Middle frontal gyrus (tissue), 1 donor: ENCODE results near the gene TSHZ2.
"Not testable (repeated sequence)": the region's sequence is repeated elsewhere in the genome, so short reads cannot be mapped to it uniquely, and the experiment has no call there.

ENCODE experiments used
- DNase-seq: peaks from one replicate; pipeline ENCODE4 v3.0.0-alpha.2; 2015; ENCODE audit warnings: low spot score; ENCODE audit errors: extremely low spot score

The TSHZ2 gene

GRCh38 chr20:52959125-52959524 lies 13.0 kb upstream of the TSHZ2 start:
- no peak for DNase-seq

GRCh38 chr20:52962183-52962582 lies 10.0 kb upstream of the TSHZ2 start:
- no peak for DNase-seq

DNA sequence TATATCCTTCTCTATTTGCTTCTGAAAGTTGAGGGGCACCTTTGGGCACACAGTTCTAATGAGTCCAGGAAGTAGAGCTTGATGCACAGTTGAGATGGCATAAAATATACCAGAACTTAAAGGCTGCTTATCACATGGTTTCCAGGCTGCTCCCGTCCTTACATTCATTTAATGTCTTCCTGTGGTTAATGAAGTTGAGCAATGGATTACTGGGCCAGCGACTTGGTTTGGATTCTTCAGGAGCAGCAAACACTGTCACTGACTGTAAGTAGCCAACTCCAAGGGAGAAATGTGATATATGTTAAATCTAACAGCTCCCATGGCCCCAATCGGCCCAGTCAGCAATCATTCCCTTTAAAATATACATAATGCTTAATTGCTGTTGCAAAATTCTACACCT lies 9.0 kb upstream of the TSHZ2 start:
- DNase-seq: no peak

DNA sequence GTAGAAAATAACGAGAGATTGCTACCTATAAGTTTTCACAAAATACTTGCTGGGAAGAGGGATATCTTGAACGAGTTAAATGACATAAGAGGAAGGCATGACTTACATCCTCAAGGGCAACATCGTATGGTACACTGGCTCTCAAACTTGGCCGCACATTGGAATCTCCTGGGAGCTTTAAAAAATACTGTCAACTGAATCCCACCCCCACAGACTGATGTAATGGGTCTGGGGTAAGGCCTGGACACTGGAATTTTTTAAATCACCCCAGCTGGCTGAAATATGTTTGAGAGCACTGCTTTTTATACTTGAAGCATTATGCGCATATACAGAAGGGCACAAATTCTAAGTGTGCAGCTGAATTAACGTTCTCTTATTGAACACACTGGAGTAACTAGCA lies 8.0 kb upstream of the TSHZ2 start:
- DNase-seq: no peak

DNA sequence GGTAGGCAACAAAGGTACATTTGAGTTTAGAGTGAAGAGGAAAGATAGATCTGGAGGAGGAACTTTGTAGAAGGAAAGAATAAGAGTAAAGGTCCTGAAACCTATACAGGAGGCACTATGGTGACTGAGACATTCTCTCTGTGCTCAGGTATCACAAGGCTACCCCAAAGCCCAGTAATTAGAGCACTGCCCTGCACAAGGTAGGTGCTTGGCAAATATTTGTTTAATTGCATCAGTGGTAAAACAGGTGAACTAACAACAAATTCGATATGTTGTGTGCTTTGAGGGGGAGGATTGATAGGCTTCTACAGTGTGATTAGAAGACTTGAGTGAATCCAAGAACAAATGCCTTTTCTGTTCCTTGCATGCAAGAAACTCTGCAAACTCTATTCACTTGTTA lies 6.8 kb upstream of the TSHZ2 start:
- no peak for DNase-seq

DNA sequence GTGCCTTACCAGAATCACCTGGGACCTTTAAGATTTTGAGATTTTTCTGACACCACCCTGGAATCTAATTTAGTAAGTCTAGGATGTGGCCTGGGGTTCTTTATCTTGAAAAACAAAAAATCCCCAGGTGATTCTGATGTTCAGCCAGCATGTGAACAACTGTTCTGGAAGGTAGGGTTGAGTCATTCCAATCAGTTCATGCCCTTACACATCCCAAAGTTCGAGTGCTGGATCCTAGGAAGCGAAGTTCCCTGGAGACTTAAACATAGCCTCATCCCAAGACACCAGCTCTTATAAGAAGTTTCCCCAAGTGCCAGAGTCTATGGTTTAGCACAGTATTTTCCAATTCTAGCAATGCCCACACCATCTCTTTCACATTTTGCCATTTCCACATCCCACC lies 6.3 kb upstream of the TSHZ2 start:
- DNase-seq: no peak

DNA sequence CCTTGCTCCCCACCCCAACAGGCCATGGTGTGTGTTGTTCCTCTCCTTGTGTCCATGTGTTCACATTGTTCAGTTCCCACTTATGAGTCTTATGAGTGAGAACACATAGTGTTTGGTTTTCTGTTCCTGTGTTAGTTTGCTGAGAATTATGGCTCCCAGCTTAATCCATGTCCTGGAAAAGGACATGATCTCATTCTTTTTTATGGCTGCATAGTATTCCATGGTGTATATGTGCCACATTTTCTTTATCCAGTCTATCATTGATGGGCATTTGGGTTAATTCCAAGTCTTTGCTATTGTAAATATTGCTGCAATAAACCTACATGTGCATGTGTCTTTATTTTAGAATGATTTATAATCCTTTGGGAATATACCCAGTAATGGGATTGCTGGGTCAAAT lies 5.6 kb upstream of the TSHZ2 start:
- DNase-seq: not testable (repeated sequence)

DNA sequence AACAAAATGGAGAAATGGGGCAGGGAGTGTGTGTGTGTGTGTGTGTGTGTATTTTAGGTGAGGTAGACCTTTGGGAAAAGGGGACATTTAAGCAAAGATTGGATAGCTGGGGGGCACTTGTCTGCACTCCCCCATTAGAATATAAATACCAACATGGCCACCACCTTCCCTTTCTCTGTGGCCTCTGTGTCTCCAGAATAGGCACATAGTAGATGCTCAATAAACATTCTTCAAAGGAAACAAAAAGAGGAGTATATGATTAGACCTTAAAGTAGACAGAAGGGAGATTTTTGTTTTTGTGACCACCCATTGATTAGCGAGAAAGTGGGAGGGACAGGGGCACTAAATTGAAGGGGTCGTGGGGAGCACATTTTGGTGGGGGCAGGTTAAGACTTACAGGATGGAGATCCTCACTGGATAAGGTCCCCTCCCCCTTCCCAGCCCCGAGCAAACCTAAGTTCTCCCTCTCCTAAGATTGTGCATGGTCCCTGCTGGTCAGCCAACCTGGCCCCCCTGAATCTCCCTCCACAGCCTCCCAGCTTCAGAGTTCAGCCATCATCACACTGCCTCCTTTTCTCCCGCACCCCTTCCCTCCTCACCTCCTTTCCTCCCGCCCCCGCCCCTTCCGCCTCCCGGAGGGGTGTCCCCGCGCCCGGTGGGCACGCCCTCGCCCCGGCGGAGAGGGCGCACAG lies 514 bp upstream of the TSHZ2 start:
- DNase-seq: no peak

- DNase-seq: no peak
Observed at GRCh38 chr20:52972965-52973819, 1.0 kb downstream of the TSHZ2 start.

GRCh38 chr20:52974179-52974594 lies 2.0 kb downstream of the TSHZ2 start:
- no peak for DNase-seq

GRCh38 chr20:52975029-52975732 lies 3.0 kb downstream of the TSHZ2 start:
- DNase-seq: no peak

GRCh38 chr20:52975803-52976531 lies 3.8 kb downstream of the TSHZ2 start:
- DNase-seq: no peak

- no peak for DNase-seq
Observed at GRCh38 chr20:52978851-52979250, 6.7 kb downstream of the TSHZ2 start.

DNA sequence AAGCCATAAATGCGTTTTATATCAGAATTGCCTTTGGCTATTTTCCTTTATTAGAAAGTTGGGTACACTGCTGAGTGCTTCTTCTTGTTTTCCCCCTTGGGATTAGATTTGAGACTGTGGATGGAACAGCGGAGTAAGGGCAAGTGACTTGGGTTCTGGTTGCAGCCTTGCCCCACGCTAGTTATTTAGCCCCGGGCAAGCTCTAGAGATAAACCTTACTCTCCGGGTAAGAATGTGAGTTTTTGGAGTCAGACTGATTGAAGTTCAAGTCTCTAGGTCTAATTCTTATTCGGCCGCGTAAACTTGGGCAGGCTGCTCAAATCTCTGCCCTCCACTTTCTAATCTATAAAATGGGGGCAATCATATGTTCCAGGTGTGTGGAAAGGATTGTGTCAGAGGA lies 8.9 kb downstream of the TSHZ2 start:
- no peak for DNase-seq

DNA sequence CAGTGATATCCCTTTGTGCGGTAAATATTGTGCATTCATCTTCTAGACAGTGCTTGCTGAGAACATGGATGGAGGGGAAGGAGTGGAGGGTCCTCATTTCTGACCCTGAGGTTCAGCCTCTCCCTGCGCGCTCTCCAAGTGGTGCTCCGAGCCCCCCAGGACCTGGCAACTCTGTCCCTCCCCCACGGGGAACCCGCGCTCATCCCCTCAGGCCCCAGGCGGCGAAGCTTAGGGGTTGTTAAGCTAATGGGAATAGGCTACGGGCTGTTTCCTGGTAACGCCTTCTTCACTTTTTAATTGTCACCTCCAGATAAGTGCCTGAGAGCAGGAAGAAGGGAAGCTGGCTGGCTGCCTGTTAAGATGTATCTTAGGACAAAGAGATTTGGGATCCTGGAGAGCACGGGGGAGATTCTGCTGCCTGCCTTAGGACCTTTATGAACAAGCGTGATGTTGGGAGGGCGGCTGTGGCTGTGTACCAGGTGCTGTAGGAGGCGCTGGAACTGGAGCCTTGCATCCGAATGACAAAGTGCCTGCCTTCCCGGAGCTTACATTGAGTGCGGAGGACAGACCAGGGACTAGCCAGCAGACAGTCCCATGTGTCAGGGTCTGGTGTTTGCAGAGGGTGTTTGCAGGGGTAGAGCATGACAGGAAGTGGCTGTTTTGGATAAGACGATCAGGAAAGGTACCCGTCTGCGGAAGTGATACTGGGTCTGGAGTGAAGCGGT lies 11.7 kb downstream of the TSHZ2 start:
- DNase-seq: no peak

DNA sequence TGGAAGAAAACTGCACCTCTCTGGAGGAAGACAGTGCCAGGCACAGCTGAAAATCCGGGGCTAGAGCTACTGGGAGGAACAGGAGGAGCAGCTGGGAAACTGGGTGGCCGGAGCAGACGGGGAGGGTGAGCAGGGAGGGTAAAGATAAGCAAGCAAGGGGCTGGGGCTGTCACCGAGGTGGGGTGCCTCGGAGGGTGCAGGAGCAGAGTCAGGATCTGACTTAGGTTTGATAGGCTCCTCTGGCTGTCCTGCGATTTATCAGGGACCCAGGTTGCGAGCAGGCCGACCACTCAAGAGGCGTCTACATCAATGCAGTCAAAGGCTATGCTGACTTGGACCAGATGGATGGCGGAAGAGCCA lies 12.3 kb downstream of the TSHZ2 start:
- no peak for DNase-seq

DNA sequence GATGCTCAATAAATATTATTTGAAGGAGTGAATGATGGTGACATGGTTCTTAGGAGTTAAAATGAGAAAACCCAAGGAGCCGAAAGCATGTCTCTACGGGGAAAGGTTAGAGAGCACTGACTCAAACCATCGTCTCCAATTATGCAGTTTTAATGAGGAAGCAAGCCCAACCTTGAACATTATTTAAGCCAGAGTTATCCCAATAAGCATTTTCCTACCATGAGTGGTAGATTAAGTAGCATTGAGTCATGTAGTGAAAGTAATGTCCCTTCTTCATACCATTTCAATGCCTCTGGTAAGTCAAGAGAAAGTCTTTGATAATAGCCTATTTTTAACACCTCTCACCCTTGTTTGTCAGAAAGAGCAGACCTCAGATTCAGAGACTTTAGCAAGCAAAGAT lies 13.5 kb downstream of the TSHZ2 start:
- DNase-seq: no peak

DNA sequence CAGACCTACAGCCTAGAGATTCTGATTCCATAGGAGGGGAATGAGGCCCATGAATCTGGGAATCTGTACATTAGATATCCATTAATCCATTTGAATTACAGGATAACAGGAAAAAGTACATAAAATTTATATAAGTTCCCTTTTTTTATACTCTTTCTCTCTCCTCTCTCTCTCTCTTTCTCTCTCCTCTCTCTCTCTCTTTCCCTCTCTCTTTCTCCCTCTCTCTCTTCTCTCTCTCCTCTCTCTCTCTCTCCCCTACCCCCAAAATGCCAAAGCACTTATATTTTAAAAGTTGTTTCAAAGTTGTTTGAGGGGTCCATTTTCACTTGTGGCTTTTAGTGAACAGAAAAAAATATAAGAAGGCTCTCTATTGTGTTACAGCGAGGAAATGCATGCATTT lies 15.1 kb downstream of the TSHZ2 start:
- DNase-seq: no peak

DNA sequence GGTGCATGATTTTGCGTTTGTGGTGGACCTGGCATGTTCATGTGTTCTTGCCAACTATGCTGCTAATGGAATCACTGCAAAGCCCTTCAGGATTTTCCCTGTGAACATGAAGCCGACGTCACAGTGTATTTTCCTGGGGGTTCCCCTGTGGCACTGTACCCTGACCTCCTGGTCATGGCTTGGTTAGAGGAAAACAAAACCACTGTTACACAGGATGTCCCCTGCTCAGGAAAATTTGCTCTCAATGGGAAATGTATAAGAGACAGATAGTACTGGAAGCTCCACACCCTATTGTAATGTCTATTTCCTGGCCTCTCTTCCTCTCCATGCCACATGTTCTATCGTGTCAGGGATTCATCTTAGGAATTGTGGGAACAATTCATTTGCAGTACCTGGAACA lies 19.7 kb downstream of the TSHZ2 start:
- no peak for DNase-seq

GRCh38 chr20:52992632-52993031 lies 20.5 kb downstream of the TSHZ2 start:
- no peak for DNase-seq

DNA sequence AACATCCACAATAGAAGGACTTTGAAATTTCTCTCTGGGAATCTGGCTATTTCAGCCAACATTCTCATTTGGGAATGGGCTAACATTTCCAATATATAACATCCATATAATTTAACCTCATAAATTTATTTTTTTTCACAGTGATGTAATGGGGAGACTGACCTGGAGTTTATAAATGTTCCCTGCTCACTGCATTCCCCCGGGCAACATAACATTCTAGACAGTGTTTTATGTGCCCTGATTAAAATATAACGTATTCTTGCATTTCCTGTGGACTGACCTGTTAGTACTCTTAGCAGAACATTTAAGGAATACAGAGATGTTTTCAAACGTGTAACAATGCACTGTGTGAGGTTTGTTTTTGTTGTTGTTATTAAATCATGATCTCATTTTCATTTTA lies 20.9 kb downstream of the TSHZ2 start:
- DNase-seq: no peak
